ENCODE measurements around the gene PTEN.

PTEN gene

GRCh38 chr10:87987206-87987605, 123.8 kb downstream of the PTEN start:
- no peak for DNase-seq

GRCh38 chr10:87991946-87992345, 128.5 kb downstream of the PTEN start:
- DNase-seq, result no peak

GRCh38 chr10:88004451-88004850, 141.0 kb downstream of the PTEN start:
- DNase-seq, result no peak

- no peak for DNase-seq
Measured at GRCh38 chr10:88006261-88006660, 142.8 kb downstream of the PTEN start.

- DNase-seq, result no peak
Measured at GRCh38 chr10:88008866-88009470, 145.5 kb downstream of the PTEN start.

GRCh38 chr10:88012641-88013040, 149.2 kb downstream of the PTEN start:
- DNase-seq, result no peak

GRCh38 chr10:88017781-88018180, 154.4 kb downstream of the PTEN start:
- no peak for DNase-seq

- DNase-seq, result no peak
Measured at GRCh38 chr10:88019753-88020152, 156.3 kb downstream of the PTEN start.

Measured in NCI-H2107 (cell line).